Motor neuron (in vitro differentiated cells): Measurements from ENCODE around the gene DZIP1. TPM values are rescaled to one million over a fixed set of nuclear protein-coding genes. Genes with fewer than 3 reads are reported as not detected.

Experiments used
- ATAC-seq, 8 experiments: fragments of 200-7000 bp; cut with Tn5 transposase; replicated peaks in 6 of 8; 2 replicates each; pipeline ENCODE4 v1.8.0; 2021; ENCODE audit warnings: mild to moderate bottlenecking in 8 of 8, moderate library complexity in 8 of 8
- H3K27ac ChIP-seq, 2 donors: fragments of 250-450 bp; sonication (Bioruptor Pico); 2 replicates each; pipeline ENCODE4 v1.9.0; 2021; ENCODE audit warnings: antibody characterized with exemption in 2 of 2, mild to moderate bottlenecking in 2 of 2, moderate library complexity in 1 of 2
- H3K4me1 ChIP-seq, 2 donors: fragments of 250-450 bp; sonication (Bioruptor Pico); replicated peaks in 1 of 2; 2 replicates each; pipeline ENCODE4 v1.6.1; 2021; ENCODE audit warnings: antibody characterized with exemption in 2 of 2, mild to moderate bottlenecking in 2 of 2, moderate library complexity in 1 of 2
- H3K4me3 ChIP-seq, 5 donors: fragments of 250-450 bp; sonication (Bioruptor Pico); 2 replicates each; pipeline ENCODE4 v1.9.0; 2021; ENCODE audit warnings: antibody characterized with exemption in 5 of 5, mild to moderate bottlenecking in 5 of 5, moderate library complexity in 4 of 5
- WGBS, 10 experiments: fragments of 450-650 bp; shearing (Covaris generic); methylation state at CpG; one replicate each; pipeline ENCODE4 v1.0.0; 2022; 5-methylcytosine and 5-hydroxymethylcytosine counted together
- in situ Hi-C, 9 experiments: fragments of 400-800 bp; cut with MboI; loops; one replicate each; pipeline ENCODE4 v1.15.0; 2021; ENCODE audit warnings: low sequenced_read_pairs in 9 of 9, low pct_unique_long_range_greater_than_20kb in 2 of 9; ENCODE audit not compliant: unreplicated experiment in 9 of 9
- total RNA-seq, 8 experiments: library from RNA; unstranded; fragments of 300-600 nt; gene quantifications; 2 replicates each; pipeline versions ENCODE4 v1.2.3 to v1.2.4, GENCODE V29; 2022

DZIP1 gene
- total RNA-seq, 8 experiments from 2014 or later = 21.5 to 61.3 (median 37.2) TPM

- WGBS, 10 experiments = 0% methylated on average over 1 to 2 of the region's 70 CpGs; no CpG with 5 or more reads in 7 of the 10 experiments
- Histone ChIP-seq H3K4me1 (peaks cover 0 to 8% of the 10 kb centered on the region in 2 donors), H3K27ac (no peak within 1 kb of the TSS), H3K4me3 (peak within 1 kb of the TSS; percentile 25 to 40 (median 26))
- peak in 6 of 8 experiments; percentile 53 to 93 (median 83) for ATAC-seq
- in situ Hi-C loops = loop anchor here in 1 of 9 experiments (25.0 kb wide), 1 partner anchor 285 kb away; no protein-coding TSS in a partner anchor
These were observed 91.7 kb downstream of the DZIP1 start, which contains the start of gene CLDN10 for GRCh38 chr13:95552539-95553441. CLDN10 (plus strand) TSS chr13:95552720; CDS start chr13:95552754, 34 bp downstream.

DNA sequence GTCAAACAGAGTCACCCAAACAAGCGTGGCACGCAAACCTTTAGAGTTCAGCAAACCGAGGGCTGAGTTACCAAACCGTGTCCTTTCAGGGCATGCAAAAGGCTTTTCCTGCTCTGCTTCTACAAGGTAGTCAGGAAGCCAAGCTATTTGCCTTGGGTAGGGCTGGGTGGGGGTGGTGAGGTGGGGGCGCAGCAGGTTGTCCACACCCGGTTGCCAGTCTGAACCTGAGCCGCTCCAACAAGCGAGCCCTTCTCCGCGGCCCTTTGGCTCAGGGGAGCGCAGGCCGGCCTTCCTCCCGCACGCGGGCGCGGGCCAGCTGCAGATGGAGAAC is 92.3 kb downstream of the DZIP1 start:
- Histone ChIP-seq H3K27ac (no peak overlapping the region), H3K4me1 (peaks cover 0 to 5% of the 10 kb centered on the region in 2 donors), H3K4me3 (peak overlapping the region; percentile 25 to 40 (median 26))
- no peak for ATAC-seq
- WGBS, 10 experiments = 40 to 100% (median 60%) methylated on average over 1 to 2 of the region's 17 CpGs; no CpG with 5 or more reads in 6 of the 10 experiments
- in situ Hi-C loops = loop anchor here in 1 of 9 experiments (25.0 kb wide), 1 partner anchor 285 kb away; no protein-coding TSS in a partner anchor

DNA sequence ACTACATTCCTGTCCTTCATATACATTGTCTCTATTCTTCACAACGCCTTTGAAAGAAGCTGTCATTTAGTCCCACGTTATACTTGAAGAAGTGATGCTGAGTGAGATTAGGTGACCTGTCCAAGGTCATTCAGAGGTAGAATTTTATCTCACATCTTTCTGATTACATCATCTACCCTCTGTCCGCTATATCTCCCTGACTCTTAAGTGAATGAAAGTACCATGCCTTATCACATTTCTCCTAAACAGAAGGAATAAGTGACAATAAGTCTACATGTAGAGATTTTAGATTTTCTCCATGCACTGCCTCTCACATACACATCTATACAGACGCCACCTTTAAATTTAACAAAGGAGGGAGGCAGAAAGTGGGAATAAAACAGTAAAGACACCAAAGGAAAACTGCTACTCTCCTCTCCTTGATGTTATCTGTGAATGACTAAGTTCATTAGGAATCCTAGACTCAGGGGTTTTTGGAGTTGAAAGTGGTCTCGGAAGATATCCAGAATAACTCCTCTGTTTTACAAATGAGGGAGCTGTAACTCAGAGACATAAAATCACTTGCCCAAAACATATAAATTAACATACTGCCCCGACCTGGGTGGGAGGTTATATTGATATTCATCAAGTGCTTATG is 96.9 kb downstream of the DZIP1 start:
- Histone ChIP-seq H3K4me3 (no peak overlapping the region), H3K27ac (no peak overlapping the region), H3K4me1 (no peaks in the 10 kb centered on the region)
- WGBS, 10 experiments = 0 to 92% (median 57%) methylated on average over 1 to 6 of the region's 6 CpGs
- ATAC-seq = no peak
- in situ Hi-C loops = loop anchor here in 1 of 9 experiments (25.0 kb wide), 1 partner anchor 110 kb away; no protein-coding TSS in a partner anchor

GRCh38 chr13:95546919-95547318 is 97.6 kb downstream of the DZIP1 start:
- Histone ChIP-seq H3K4me3 (no peak overlapping the region), H3K4me1 (no peaks in the 10 kb centered on the region), H3K27ac (no peak overlapping the region)
- in situ Hi-C loops = loop anchor here in 1 of 9 experiments (25.0 kb wide), 1 partner anchor 110 kb away; no protein-coding TSS in a partner anchor
- WGBS, 10 experiments = 0 to 74% (median 28%) methylated on average over 1 to 2 of the region's 3 CpGs
- no peak for ATAC-seq

DNA sequence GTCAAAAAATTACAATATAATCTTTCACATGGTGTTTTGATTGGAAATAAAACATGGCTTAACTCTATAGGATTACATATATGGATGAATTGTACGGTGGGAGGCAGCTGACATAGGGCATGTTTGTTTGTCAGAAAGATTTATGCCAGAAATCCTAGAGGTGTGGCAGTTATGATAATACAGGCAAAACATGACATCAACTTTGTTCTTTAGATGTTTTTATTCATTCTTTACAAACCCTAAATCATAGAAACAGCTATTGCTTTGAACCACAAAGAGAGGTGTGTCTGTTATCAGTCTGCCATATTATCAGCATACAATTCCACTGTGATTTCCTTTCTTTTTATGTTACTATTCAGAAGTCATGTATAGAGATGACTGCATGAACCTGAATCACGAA is 100.2 kb downstream of the DZIP1 start:
- Histone ChIP-seq H3K4me1 (peaks cover 4 to 7% of the 10 kb centered on the region in 2 donors), H3K4me3 (no peak overlapping the region), H3K27ac (no peak overlapping the region)
- 6 to 100% (median 79%) methylated on average over 1 to 2 of the region's 2 CpGs; no CpG with 5 or more reads in 3 of the 10 experiments for WGBS, 10 experiments
- ATAC-seq = peak in 2 of 8 experiments; percentile 70 to 81
- in situ Hi-C loops = loop anchor here in 1 of 9 experiments (25.0 kb wide), 1 partner anchor 107 kb away; no protein-coding TSS in a partner anchor

DNA sequence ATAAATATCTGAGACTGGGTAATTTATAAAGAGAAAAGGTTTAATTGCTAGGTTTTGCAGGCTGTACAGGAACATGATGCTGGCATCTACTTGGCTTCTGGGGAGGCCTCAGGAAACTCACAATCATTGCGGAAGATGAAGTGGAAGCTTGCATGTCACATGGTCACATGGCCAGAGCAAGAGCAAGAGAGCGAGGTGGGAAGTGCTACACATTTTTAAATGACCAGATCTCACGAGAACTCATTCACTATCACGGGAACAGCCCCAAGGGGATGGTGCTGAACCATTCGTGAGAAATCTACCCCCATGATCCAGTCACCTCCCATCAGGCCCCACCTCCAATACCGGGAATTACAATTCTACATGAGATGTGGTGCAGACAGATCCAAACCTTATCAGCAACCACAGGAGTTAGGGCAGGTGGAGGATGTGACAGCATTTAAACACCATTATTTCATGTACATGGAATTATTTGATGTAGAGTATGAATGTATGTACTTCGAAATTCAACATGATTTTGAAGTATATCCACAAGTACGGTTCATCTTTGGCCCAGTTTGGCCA is 102.5 kb downstream of the DZIP1 start:
- in situ Hi-C loops = loop anchor here in 1 of 9 experiments (25.0 kb wide), 1 partner anchor 105 kb away; no protein-coding TSS in a partner anchor
- Histone ChIP-seq H3K4me3 (no peak overlapping the region), H3K4me1 (peaks cover 4 to 7% of the 10 kb centered on the region in 2 donors), H3K27ac (no peak overlapping the region)
- 44 to 100% (median 94%) methylated on average over 1 to 6 of the region's 8 CpGs; no CpG with 5 or more reads in 1 of the 10 experiments for WGBS, 10 experiments
- ATAC-seq = no peak

GRCh38 chr13:95541308-95541707 is 103.2 kb downstream of the DZIP1 start:
- in situ Hi-C loops = loop anchor here in 1 of 9 experiments (25.0 kb wide), 1 partner anchor 104 kb away; no protein-coding TSS in a partner anchor
- Histone ChIP-seq H3K4me1 (peaks cover 4 to 7% of the 10 kb centered on the region in 2 donors), H3K27ac (peak overlapping the region in 1 of 2 donors; percentile 63), H3K4me3 (no peak overlapping the region)
- 5 to 100% (median 39%) methylated on average over 1 to 2 of the region's 2 CpGs for WGBS, 10 experiments
- ATAC-seq = peak in 5 of 8 experiments; percentile 66 to 83 (median 78)

GRCh38 chr13:95540888-95541287 is 103.6 kb downstream of the DZIP1 start:
- Histone ChIP-seq H3K27ac (peak overlapping the region in 1 of 2 donors; percentile 63), H3K4me3 (no peak overlapping the region), H3K4me1 (peaks cover 4 to 7% of the 10 kb centered on the region in 2 donors)
- in situ Hi-C loops = loop anchor here in 1 of 9 experiments (25.0 kb wide), 1 partner anchor 104 kb away; no protein-coding TSS in a partner anchor
- ATAC-seq = peak; percentile 18 to 97 (median 93)
- 15 to 90% (median 39%) methylated on average over 2 to 6 of the region's 6 CpGs; no CpG with 5 or more reads in 2 of the 10 experiments for WGBS, 10 experiments

DNA sequence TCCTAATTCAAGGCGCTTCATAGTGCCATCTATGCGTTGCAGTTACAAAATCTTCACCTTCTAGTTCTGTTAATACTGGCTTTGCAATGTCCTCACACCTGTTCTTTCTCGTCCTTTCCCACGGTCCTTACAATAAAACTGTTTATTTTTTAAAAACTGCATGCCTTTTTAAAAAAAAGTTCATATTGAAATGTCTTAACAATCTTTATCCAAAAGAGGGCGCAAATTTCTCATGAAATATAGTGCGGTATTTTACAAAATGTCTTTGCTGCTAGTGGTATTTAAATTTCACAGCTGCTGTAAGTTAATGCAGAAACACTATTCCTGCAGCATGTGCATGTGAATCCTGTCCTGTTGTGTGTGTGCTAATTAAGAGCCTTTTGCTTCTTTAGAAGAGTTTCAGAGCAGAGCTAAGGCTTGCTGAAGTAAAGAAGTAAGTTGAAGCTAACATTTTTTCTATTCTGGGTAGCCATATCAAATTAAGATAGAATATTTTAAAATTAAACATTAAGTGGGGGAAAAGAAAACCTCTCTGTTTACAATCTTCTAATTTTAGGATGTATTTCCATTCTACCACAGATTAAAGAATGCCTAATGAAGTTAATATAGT is 107.8 kb downstream of the DZIP1 start:
- no peak overlapping the region for H3K4me3 ChIP-seq
- H3K27ac ChIP-seq = no peak overlapping the region
- WGBS, 10 experiments = 7 to 70% (median 28%) methylated on average over 2 to 6 of the region's 6 CpGs; no CpG with 5 or more reads in 2 of the 10 experiments
- ATAC-seq = peak in 3 of 8 experiments; percentile 66 to 90 (median 78)
- peaks cover 4 to 7% of the 10 kb centered on the region in 2 donors for H3K4me1 ChIP-seq
- in situ Hi-C loops = loop anchor here in 1 of 9 experiments (25.0 kb wide), 1 partner anchor 99 kb away; no protein-coding TSS in a partner anchor

DNA sequence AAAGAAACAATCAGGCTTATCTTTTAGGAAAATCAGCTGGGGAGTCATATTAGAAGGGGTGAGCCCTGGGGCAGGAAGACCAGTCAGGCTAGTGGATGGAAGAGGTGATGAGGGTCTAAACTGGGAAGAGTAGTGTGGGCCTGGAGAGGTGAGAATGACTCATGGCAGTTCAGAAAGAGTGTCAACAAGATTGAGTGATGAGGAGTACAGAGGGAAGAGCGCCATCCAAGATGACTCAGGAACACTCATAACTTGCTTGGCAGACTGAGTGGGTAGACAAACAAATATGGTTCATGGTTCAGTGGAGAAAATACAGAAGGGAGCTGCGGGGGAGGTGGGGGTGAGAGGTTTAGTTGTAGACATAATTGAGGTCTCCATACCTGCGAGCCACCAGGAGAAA is 109.3 kb downstream of the DZIP1 start:
- Histone ChIP-seq H3K4me3 (no peak overlapping the region), H3K4me1 (no peaks in the 10 kb centered on the region), H3K27ac (no peak overlapping the region)
- in situ Hi-C loops = loop anchor here in 1 of 9 experiments (25.0 kb wide), 1 partner anchor 98 kb away; no protein-coding TSS in a partner anchor
- 0 to 100% (median 45%) methylated on average over 1 to 3 of the region's 3 CpGs; no CpG with 5 or more reads in 5 of the 10 experiments for WGBS, 10 experiments
- peak in 1 of 8 experiments; percentile 38 for ATAC-seq

GRCh38 chr13:95533545-95534160 is 110.9 kb downstream of the DZIP1 start:
- Histone ChIP-seq H3K27ac (no peak overlapping the region), H3K4me3 (no peak overlapping the region), H3K4me1 (no peaks in the 10 kb centered on the region)
- in situ Hi-C loops = loop anchor here in 1 of 9 experiments (25.0 kb wide), 1 partner anchor 96 kb away; no protein-coding TSS in a partner anchor
- ATAC-seq = peak in 1 of 8 experiments; percentile 49
- 19 to 94% (median 69%) methylated on average over 2 to 5 of the region's 7 CpGs for WGBS, 10 experiments
